GM12865 (cell line): ENCODE results near the gene OR6B2.

ENCODE experiments used
- DNase-seq: peaks from one replicate; pipeline ENCODE4 v3.0.0; 2010; ENCODE audit warnings: low read depth
- H3K4me3 ChIP-seq: 2 replicates; pipeline ENCODE4 v1.5.1; 2011; ENCODE audit warnings: mild to moderate bottlenecking, low read depth, low read length, control low read depth
- CTCF ChIP-seq: IDR thresholded peaks from 2 replicates; pipeline ENCODE4 v1.5.1; 2011; ENCODE audit warnings: low read length, control low read depth, low read depth, inconsistent platforms; ENCODE audit not compliant: insufficient read depth; ENCODE audit errors: missing control alignments

OR6B2 gene

GRCh38 chr2:240030379-240031094, at the start of gene OR6B2:
OR6B2 (minus strand) TSS chr2:240030429; CDS start chr2:240030429, 0 bp downstream.
- no peak for DNase-seq
- H3K4me3 ChIP-seq: no peak within 1 kb of the TSS
- TF ChIP-seq CTCF: no peak

- no peak for TF ChIP-seq CTCF
- no peak for DNase-seq
- no peak overlapping the region for H3K4me3 ChIP-seq
These were observed 48.4 kb upstream of the OR6B2 start for GRCh38 chr2:240078631-240079030.

GRCh38 chr2:240077442-240077841, 47.2 kb upstream of the OR6B2 start:
- no peak overlapping the region for H3K4me3 ChIP-seq
- TF ChIP-seq CTCF: no peak
- DNase-seq: no peak

- no peak overlapping the region for H3K4me3 ChIP-seq
- TF ChIP-seq CTCF: no peak
- DNase-seq: no peak
These were observed 44.3 kb upstream of the OR6B2 start for GRCh38 chr2:240074545-240074944.

GRCh38 chr2:240070907-240071306, 40.7 kb upstream of the OR6B2 start:
- no peak overlapping the region for H3K4me3 ChIP-seq
- DNase-seq: no peak
- no peak for TF ChIP-seq CTCF

- TF ChIP-seq CTCF: no peak
- DNase-seq: no peak
- H3K4me3 ChIP-seq: no peak overlapping the region
These were observed 39.6 kb upstream of the OR6B2 start for GRCh38 chr2:240069829-240070228.

- H3K4me3 ChIP-seq: no peak overlapping the region
- TF ChIP-seq CTCF: no peak
- no peak for DNase-seq
These were observed 38.0 kb upstream of the OR6B2 start for GRCh38 chr2:240068193-240068592.
